Mesenchymal stem cell (in vitro differentiated cells and primary cell): ENCODE measurements around the gene DHRSX.
"Not testable (repeated sequence)": the region's sequence is repeated elsewhere in the genome, so short reads cannot be mapped to it uniquely, and the experiment has no call there.

Experiments
- DNase-seq: peaks from one replicate; pipeline ENCODE4 v3.0.0-alpha.2; 2013
- H2AFZ ChIP-seq: one replicate; pipeline ENCODE4 v1.6.1; 2013; ENCODE audit warnings: low read depth, mild to moderate bottlenecking, control low read depth, inconsistent platforms, low read length, moderate library complexity
- H2AK5ac ChIP-seq: 2 replicates; pipeline ENCODE4 v1.6.1; 2013; ENCODE audit warnings: low read length, moderate library complexity, mild to moderate bottlenecking, inconsistent platforms; ENCODE audit not compliant: severe bottlenecking
- H2BK120ac ChIP-seq: one replicate; pipeline ENCODE4 v1.6.1; 2013; ENCODE audit warnings: low read depth, mild to moderate bottlenecking, inconsistent platforms, low read length, moderate library complexity
- H2BK12ac ChIP-seq, 2 experiments: one replicate each; pipeline ENCODE4 v1.6.1; 2013; ENCODE audit warnings: inconsistent platforms in 2 of 2, low read length in 2 of 2, mild to moderate bottlenecking in 2 of 2, moderate library complexity in 2 of 2, control low read depth in 1 of 2
- H2BK15ac ChIP-seq: one replicate; pipeline ENCODE4 v1.6.1; 2013; ENCODE audit warnings: mild to moderate bottlenecking, low read depth, inconsistent platforms; ENCODE audit not compliant: poor library complexity, severe bottlenecking
- H2BK5ac ChIP-seq: 2 replicates; pipeline ENCODE4 v1.6.1; 2013; ENCODE audit warnings: low read depth, mild to moderate bottlenecking, low read length, control low read depth, inconsistent platforms; ENCODE audit not compliant: poor library complexity, severe bottlenecking
- H3K14ac ChIP-seq, 2 experiments: one replicate each; pipeline ENCODE4 v1.6.1; 2013; ENCODE audit warnings: inconsistent platforms in 2 of 2, low read length in 2 of 2, control low read depth in 1 of 2, mild to moderate bottlenecking in 1 of 2, moderate library complexity in 1 of 2
- H3K18ac ChIP-seq, 2 experiments: one replicate each; pipeline ENCODE4 v1.6.1; 2013; ENCODE audit warnings: inconsistent platforms in 2 of 2, low read length in 2 of 2, control low read depth in 1 of 2, low read depth in 1 of 2, mild to moderate bottlenecking in 1 of 2
- H3K23ac ChIP-seq, 2 experiments: one replicate each; pipeline ENCODE4 v1.6.1; 2013; ENCODE audit warnings: inconsistent platforms in 2 of 2, low read length in 2 of 2, mild to moderate bottlenecking in 2 of 2, moderate library complexity in 2 of 2, control low read depth in 1 of 2
- H3K27ac ChIP-seq: 2 replicates; pipeline ENCODE4 v1.5.1; 2013; ENCODE audit warnings: mild to moderate bottlenecking, moderate library complexity, low read length, control low read depth, inconsistent platforms; ENCODE audit not compliant: poor library complexity, severe bottlenecking
- H3K27me3 ChIP-seq, 2 experiments: 2 replicates each; pipeline versions ENCODE4 v1.6.1 to v1.7.0; 2013; ENCODE audit warnings: low read length in 2 of 2, mild to moderate bottlenecking in 2 of 2, moderate library complexity in 2 of 2, control low read depth in 1 of 2, inconsistent platforms in 1 of 2; ENCODE audit not compliant: control insufficient read depth in 1 of 2, insufficient read depth in 1 of 2
- H3K36me3 ChIP-seq, 2 experiments: 2 replicates each; pipeline versions ENCODE4 v1.6.1 to v1.7.0; 2013; ENCODE audit warnings: low read length in 2 of 2, control low read depth in 1 of 2, inconsistent platforms in 1 of 2, low read depth in 1 of 2, mild to moderate bottlenecking in 1 of 2; ENCODE audit not compliant: insufficient read depth in 2 of 2, control insufficient read depth in 1 of 2
- H3K4ac ChIP-seq, 2 experiments: one replicate each; pipeline ENCODE4 v1.6.1; 2013; ENCODE audit warnings: inconsistent platforms in 2 of 2, low read length in 2 of 2, mild to moderate bottlenecking in 2 of 2, moderate library complexity in 2 of 2, control low read depth in 1 of 2, low read depth in 1 of 2
- H3K4me1 ChIP-seq: 2 replicates; pipeline ENCODE4 v1.6.1; 2013; ENCODE audit warnings: low read depth, low read length, control low read depth; ENCODE audit not compliant: control insufficient read depth, insufficient read depth
- H3K4me2 ChIP-seq: 2 replicates; pipeline ENCODE4 v1.6.1; 2013; ENCODE audit warnings: low read length, mild to moderate bottlenecking, inconsistent platforms; ENCODE audit not compliant: poor library complexity, severe bottlenecking
- H3K4me3 ChIP-seq, 2 experiments: 2 replicates each; pipeline versions ENCODE4 v1.5.1 to v1.7.0; 2013; ENCODE audit warnings: low read length in 2 of 2, mild to moderate bottlenecking in 2 of 2, control low read depth in 1 of 2, low read depth in 1 of 2; ENCODE audit not compliant: insufficient read depth in 1 of 2
- H3K79me1 ChIP-seq: replicated peaks from 2 replicates; pipeline ENCODE4 v1.6.1; 2013; ENCODE audit warnings: mild to moderate bottlenecking, control low read depth, low read length, inconsistent platforms; ENCODE audit not compliant: poor library complexity, severe bottlenecking
- H3K9ac ChIP-seq: 2 replicates; pipeline ENCODE4 v1.7.0; 2013; ENCODE audit warnings: mild to moderate bottlenecking, low read length, moderate library complexity
- H3K9me3 ChIP-seq: 2 replicates; pipeline ENCODE4 v1.7.0; 2013; ENCODE audit warnings: mild to moderate bottlenecking, low read length; ENCODE audit not compliant: control insufficient read depth
- H4K8ac ChIP-seq: one replicate; pipeline ENCODE4 v1.6.1; 2013; ENCODE audit warnings: inconsistent platforms, mild to moderate bottlenecking, low read length, moderate library complexity
- H4K91ac ChIP-seq: one replicate; pipeline ENCODE4 v1.6.1; 2013; ENCODE audit warnings: mild to moderate bottlenecking, low read length, inconsistent platforms
- WGBS: methylation state at CpG from one replicate; pipeline ENCODE4 v1.1.7; 2013; ENCODE audit warnings: mixed read lengths; 5-methylcytosine and 5-hydroxymethylcytosine counted together

DHRSX gene

GRCh38 chrX:2478546-2479419 is 22.0 kb downstream of the DHRSX start:
- 98% methylated on average over 21 of the region's 21 CpGs for WGBS
- Histone ChIP-seq H3K14ac (no peak overlapping the region), H3K9me3 (no peaks in the 10 kb centered on the region), H4K91ac (no peak overlapping the region), H3K27ac (no peak overlapping the region), H2BK5ac (no peak overlapping the region), H2BK120ac (no peak overlapping the region), H2BK15ac (no peak overlapping the region), H2BK12ac (no peak overlapping the region), H3K36me3 (peaks cover 14 to 15% of the 10 kb centered on the region in 2 experiments), H3K27me3 (no peaks in the 10 kb centered on the region), H3K4ac (no peak overlapping the region), H4K8ac (no peak overlapping the region), H2AFZ (no peak overlapping the region), H3K23ac (no peak overlapping the region), H3K4me1 (no peaks in the 10 kb centered on the region), H3K18ac (no peak overlapping the region), H3K9ac (no peak overlapping the region), H2AK5ac (no peak overlapping the region), H3K79me1 (peaks cover 37% of the 10 kb centered on the region), H3K4me2 (no peak overlapping the region), H3K4me3 (no peak overlapping the region)
- no peak for DNase-seq

DNA sequence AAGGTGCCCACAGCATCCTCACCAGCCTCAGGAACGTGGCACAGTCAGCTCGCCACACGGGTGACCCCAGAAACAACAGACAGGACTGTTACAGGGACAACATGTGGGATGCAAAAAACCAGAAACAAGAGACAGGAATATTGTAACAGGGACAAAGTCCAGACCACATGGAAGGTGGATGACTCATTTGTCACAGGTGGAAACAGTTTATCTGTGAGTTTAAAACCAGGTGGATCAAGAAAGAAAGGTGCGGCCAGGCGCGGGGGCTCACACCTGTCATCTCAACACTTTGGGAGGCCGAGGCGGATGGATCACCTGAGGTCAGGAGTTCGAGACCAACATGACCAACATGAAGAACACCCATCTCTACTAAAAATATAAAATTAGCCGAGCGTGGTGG is 23.5 kb downstream of the DHRSX start:
- not testable (repeated sequence) for H2BK120ac ChIP-seq, H3K4ac ChIP-seq, H2AK5ac ChIP-seq, H2BK5ac ChIP-seq, H4K91ac ChIP-seq, H3K4me2 ChIP-seq, H4K8ac ChIP-seq, H2AFZ ChIP-seq, H3K23ac ChIP-seq, DNase-seq, H2BK12ac ChIP-seq, H3K14ac ChIP-seq, H3K4me1 ChIP-seq, H3K9ac ChIP-seq, H2BK15ac ChIP-seq, H3K18ac ChIP-seq, H3K9me3 ChIP-seq, H3K27me3 ChIP-seq, H3K27ac ChIP-seq, H3K4me3 ChIP-seq
- H3K36me3 ChIP-seq = peaks cover 14 to 15% of the 10 kb centered on the region in 2 experiments
- peaks cover 37% of the 10 kb centered on the region for H3K79me1 ChIP-seq
- WGBS = over 99% methylated on average over 8 of the region's 11 CpGs

DNA sequence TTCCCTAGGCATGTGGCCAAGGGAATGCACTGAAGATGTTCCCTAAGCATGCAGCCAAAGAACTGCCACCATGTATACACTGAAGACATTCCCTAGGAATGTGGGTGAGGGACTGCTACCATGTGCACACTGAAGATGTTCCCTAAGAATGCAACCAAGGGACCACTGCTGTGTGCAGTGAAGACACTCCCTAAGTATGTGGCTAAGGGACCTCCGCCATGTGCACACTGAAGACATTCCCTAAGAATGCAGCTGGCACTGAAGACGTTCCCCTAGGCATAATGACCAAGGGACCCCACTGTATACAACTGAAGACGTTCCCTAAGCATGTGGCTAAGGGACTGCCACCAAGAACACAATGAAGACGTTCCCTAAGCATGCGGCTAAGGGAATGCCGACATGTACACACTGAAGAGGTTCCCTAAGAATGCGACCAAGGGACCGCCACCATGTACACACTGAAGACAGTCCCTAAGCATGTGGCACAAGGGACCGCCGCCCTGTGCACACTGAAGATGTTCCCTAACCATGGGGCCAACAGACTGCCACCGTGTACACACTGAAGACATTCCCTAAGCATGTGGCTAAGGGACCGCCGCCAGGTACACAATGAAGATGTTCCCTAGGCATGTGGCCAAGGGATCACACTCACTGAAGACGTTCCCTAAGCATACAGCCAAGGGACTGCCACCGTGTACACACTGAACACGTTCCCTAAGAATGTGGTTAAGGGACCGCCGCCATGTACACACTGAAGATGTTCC is 25.6 kb downstream of the DHRSX start:
- no peak overlapping the region for H3K18ac ChIP-seq
- H3K4ac ChIP-seq = no peak overlapping the region
- H3K4me3 ChIP-seq = no peak overlapping the region
- DNase-seq = no peak
- no peak overlapping the region for H2BK120ac ChIP-seq
- no peak overlapping the region for H3K4me2 ChIP-seq
- H3K79me1 ChIP-seq = peaks cover 42% of the 10 kb centered on the region
- H2AK5ac ChIP-seq = no peak overlapping the region
- H2BK5ac ChIP-seq = no peak overlapping the region
- no peak overlapping the region for H3K27ac ChIP-seq
- 91% methylated on average over 18 of the region's 18 CpGs for WGBS
- no peak overlapping the region for H3K9ac ChIP-seq
- no peak overlapping the region for H2BK12ac ChIP-seq
- H3K9me3 ChIP-seq = no peaks in the 10 kb centered on the region
- H3K4me1 ChIP-seq = no peaks in the 10 kb centered on the region
- H3K23ac ChIP-seq = no peak overlapping the region
- no peak overlapping the region for H2AFZ ChIP-seq
- no peaks in the 10 kb centered on the region for H3K27me3 ChIP-seq
- H3K14ac ChIP-seq = no peak overlapping the region
- no peak overlapping the region for H4K8ac ChIP-seq
- H2BK15ac ChIP-seq = no peak overlapping the region
- peaks cover 14 to 15% of the 10 kb centered on the region in 2 experiments for H3K36me3 ChIP-seq
- no peak overlapping the region for H4K91ac ChIP-seq

GRCh38 chrX:2474280-2474962 is 26.4 kb downstream of the DHRSX start:
- Histone ChIP-seq H3K23ac (no peak overlapping the region), H3K4me2 (no peak overlapping the region), H2BK12ac (no peak overlapping the region), H2AK5ac (no peak overlapping the region), H2BK5ac (no peak overlapping the region), H3K9ac (no peak overlapping the region), H3K79me1 (peaks cover 40% of the 10 kb centered on the region), H4K91ac (no peak overlapping the region), H2AFZ (no peak overlapping the region), H2BK15ac (no peak overlapping the region), H3K14ac (no peak overlapping the region), H3K9me3 (no peaks in the 10 kb centered on the region), H3K4ac (no peak overlapping the region), H3K36me3 (peaks cover 7 to 11% of the 10 kb centered on the region in 2 experiments), H3K4me3 (no peak overlapping the region), H3K18ac (no peak overlapping the region), H3K27me3 (no peaks in the 10 kb centered on the region), H2BK120ac (no peak overlapping the region), H3K27ac (no peak overlapping the region), H3K4me1 (no peaks in the 10 kb centered on the region), H4K8ac (no peak overlapping the region)
- 91% methylated on average over 20 of the region's 20 CpGs for WGBS
- DNase-seq = no peak
